ENCODE data around the gene TEX264. TPM values are rescaled to one million over a fixed set of nuclear protein-coding genes. Genes with fewer than 3 reads are reported as not detected.
A peak's percentile ranks its signal among the peaks of the same experiment; 100 is the strongest.

TEX264 gene
- total RNA-seq, 2 experiments from 2014 or later: 24.9 to 25.9 TPM

- Mint-ChIP-seq H3K4me3 (no peak overlapping the region), H3K36me3 (ENCODE audit: low read depth) (peaks cover 43% of the 10 kb centered on the region), H3K4me1 (ENCODE audit: low read depth) (peaks cover 29% of the 10 kb centered on the region), H3K27ac (no peak overlapping the region), H3K27me3 (no peaks in the 10 kb centered on the region), H3K9me3 (no peaks in the 10 kb centered on the region)
- TF ChIP-seq CTCF (IDR thresholded peaks at IDR 0.05): no peak
- ChIA-PET CTCF (no interaction called here), POLR2A (interaction anchor here (0.5 to 1.7 kb wide), 3 partner anchors 20 to 207 kb away, joined by 3 to 5 read pairs (median 3); partner anchors contain the start of gene DCAF1)
- no peak overlapping the region for H3K4me3 ChIP-seq (ENCODE audit: low read length)
- no peaks in the 10 kb centered on the region for H3K27me3 ChIP-seq (ENCODE audit: control insufficient read depth in 1 of 2, insufficient read depth in 2 of 2, low read length in 2 of 2)
- peaks cover 4% of the 10 kb centered on the region for H3K4me1 ChIP-seq (ENCODE audit: insufficient read depth, low read length)
- ATAC-seq (ENCODE audit: poor library complexity) (no peak), DNase-seq (no peak)
- no peaks in the 10 kb centered on the region for H3K9me3 ChIP-seq (ENCODE audit: control insufficient read depth in 1 of 2, insufficient read depth in 1 of 2, low read length in 2 of 2)
- no peak overlapping the region for H3K27ac ChIP-seq (ENCODE audit: low read depth in 1 of 2, low read length in 2 of 2)
- intact Hi-C loops (cut with DNase I, micrococcal nuclease): no loop called here
- peaks cover 43% of the 10 kb centered on the region for H3K36me3 ChIP-seq (ENCODE audit: insufficient read depth, low read length)
Observed at GRCh38 chr3:51706021-51706485, 35.0 kb downstream of the TEX264 start.

GRCh38 chr3:51706788-51707731 is 36.0 kb downstream of the TEX264 start, which contains the start of gene GRM2:
GRM2 (plus strand) TSS chr3:51707068; CDS start chr3:51708984, 1,916 bp downstream.
- peak; percentile 86 for ATAC-seq (ENCODE audit: poor library complexity)
- no peak within 1 kb of the TSS for H3K4me3 Mint-ChIP-seq

More at GRCh38 chr3:51706788-51707731, 36.0 kb downstream of the TEX264 start, which contains the start of gene GRM2:
- Histone ChIP-seq H3K36me3 (ENCODE audit: insufficient read depth, low read length) (peaks cover 36% of the 10 kb centered on the region), H3K4me1 (ENCODE audit: insufficient read depth, low read length) (peaks cover 4% of the 10 kb centered on the region), H3K4me3 (ENCODE audit: low read length) (no peak within 1 kb of the TSS), H3K27me3 (ENCODE audit: control insufficient read depth in 1 of 2, insufficient read depth in 2 of 2, low read length in 2 of 2) (no peaks in the 10 kb centered on the region), H3K27ac (ENCODE audit: low read depth in 1 of 2, low read length in 2 of 2) (no peak within 1 kb of the TSS), H3K9me3 (ENCODE audit: control insufficient read depth in 1 of 2, insufficient read depth in 1 of 2, low read length in 2 of 2) (no peaks in the 10 kb centered on the region)
- ChIA-PET POLR2A (interaction anchor here (0.5 to 1.7 kb wide), 3 partner anchors 21 to 208 kb away, joined by 3 to 5 read pairs (median 3); partner anchors contain the start of gene DCAF1), CTCF (no interaction called here)
- peaks cover 29% of the 10 kb centered on the region for H3K4me1 Mint-ChIP-seq (ENCODE audit: low read depth)
- H3K9me3 Mint-ChIP-seq: no peaks in the 10 kb centered on the region
- peak in 6 of 14 experiments; percentile 15 to 47 (median 29) for DNase-seq
- H3K27ac Mint-ChIP-seq: peak within 1 kb of the TSS; percentile 14
- no peak for TF ChIP-seq CTCF (IDR thresholded peaks at IDR 0.05)
- intact Hi-C loops (cut with DNase I, micrococcal nuclease): no loop called here
- H3K36me3 Mint-ChIP-seq (ENCODE audit: low read depth): peaks cover 35% of the 10 kb centered on the region
- no peaks in the 10 kb centered on the region for H3K27me3 Mint-ChIP-seq
